ENCODE results near the gene TCFL5.

Gene TCFL5

DNA sequence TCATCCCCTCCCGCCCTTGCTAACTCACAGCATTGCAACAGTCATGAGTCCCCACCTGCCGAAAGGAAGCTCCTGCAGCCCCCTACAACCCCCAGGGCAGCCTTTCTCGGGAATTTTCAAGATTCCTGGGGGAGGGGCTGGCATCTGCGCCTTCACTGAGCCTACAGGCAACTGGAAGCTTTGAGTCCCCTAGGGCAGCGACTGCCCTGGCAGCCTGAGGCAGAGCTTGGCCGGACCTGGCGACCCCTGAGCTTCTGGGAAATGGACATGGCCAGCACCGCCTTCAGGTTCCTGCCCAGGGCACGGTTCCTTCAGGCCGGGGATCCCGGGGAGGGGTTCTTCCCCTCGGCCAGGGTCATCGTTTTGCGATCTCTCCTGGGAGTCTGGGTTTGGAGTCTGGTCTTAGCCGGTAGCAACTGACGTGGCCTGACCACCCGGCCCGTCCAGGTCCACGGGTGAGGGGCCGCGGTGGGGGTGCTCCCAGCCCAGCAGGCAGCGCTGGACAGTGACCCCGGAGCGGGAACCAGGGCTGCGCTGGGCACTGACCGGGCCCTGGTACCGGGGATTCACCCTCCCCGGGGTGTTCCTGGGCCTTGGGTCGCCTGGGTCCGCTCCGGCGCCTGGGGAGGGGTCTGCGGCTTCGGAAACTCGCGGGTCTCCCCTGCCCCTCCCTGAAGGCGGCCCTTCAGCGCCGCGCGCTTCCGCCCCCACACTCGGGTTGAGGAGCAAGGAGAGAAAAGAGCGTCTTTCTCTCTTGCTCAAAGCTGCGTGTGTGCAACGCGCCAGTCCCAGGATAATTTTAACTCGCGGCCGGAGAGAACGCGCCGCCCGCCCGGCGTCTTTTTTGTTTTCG is 45.4 kb downstream of the TCFL5 start:
- peaks cover 27% of the 10 kb centered on the region for H3K36me3 ChIP-seq (ENCODE audit: insufficient read depth, low read length)
- H3K4me2 ChIP-seq (ENCODE audit: insufficient read depth, low read length) = no peak overlapping the region
- TF ChIP-seq, protein P1, sequence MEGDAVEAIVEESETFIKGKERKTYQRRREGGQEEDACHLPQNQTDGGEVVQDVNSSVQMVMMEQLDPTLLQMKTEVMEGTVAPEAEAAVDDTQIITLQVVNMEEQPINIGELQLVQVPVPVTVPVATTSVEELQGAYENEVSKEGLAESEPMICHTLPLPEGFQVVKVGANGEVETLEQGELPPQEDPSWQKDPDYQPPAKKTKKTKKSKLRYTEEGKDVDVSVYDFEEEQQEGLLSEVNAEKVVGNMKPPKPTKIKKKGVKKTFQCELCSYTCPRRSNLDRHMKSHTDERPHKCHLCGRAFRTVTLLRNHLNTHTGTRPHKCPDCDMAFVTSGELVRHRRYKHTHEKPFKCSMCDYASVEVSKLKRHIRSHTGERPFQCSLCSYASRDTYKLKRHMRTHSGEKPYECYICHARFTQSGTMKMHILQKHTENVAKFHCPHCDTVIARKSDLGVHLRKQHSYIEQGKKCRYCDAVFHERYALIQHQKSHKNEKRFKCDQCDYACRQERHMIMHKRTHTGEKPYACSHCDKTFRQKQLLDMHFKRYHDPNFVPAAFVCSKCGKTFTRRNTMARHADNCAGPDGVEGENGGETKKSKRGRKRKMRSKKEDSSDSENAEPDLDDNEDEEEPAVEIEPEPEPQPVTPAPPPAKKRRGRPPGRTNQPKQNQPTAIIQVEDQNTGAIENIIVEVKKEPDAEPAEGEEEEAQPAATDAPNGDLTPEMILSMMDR (IDR thresholded peaks at IDR 0.05; ENCODE audit: borderline replicate concordance, extremely low read depth, low read length, poor library complexity, severe bottlenecking) = no peak
- no peak for TF ChIP-seq EZH2 (IDR thresholded peaks at IDR 0.05; ENCODE audit: borderline replicate concordance, low read depth, low read length, severe bottlenecking)
- no peak overlapping the region for H2AFZ ChIP-seq (ENCODE audit: low read depth, low read length)
- DNase-seq = no peak
- no peaks in the 10 kb centered on the region for H3K79me2 ChIP-seq (ENCODE audit: insufficient read depth, low read length)
- ATAC-seq (ENCODE audit: insufficient read depth, low read depth) = no peak
- H3K4me1 ChIP-seq (ENCODE audit: insufficient read depth, low read length) = no peaks in the 10 kb centered on the region
- H3K27me3 ChIP-seq (ENCODE audit: insufficient read depth, low read length, poor library complexity) = no peaks in the 10 kb centered on the region
- no peak overlapping the region for H3K27ac ChIP-seq (ENCODE audit: low read length)
- H3K4me3 ChIP-seq (ENCODE audit: low read depth in 1 of 2, low read length in 2 of 2) = no peak overlapping the region
- peaks cover 53% of the 10 kb centered on the region for H4K20me1 ChIP-seq (ENCODE audit: insufficient read depth, low read length)
- H3K9me3 ChIP-seq (ENCODE audit: insufficient read depth, low read length, severe bottlenecking) = no peaks in the 10 kb centered on the region
- H3K9ac ChIP-seq (ENCODE audit: low read depth, low read length) = no peak overlapping the region

DNA sequence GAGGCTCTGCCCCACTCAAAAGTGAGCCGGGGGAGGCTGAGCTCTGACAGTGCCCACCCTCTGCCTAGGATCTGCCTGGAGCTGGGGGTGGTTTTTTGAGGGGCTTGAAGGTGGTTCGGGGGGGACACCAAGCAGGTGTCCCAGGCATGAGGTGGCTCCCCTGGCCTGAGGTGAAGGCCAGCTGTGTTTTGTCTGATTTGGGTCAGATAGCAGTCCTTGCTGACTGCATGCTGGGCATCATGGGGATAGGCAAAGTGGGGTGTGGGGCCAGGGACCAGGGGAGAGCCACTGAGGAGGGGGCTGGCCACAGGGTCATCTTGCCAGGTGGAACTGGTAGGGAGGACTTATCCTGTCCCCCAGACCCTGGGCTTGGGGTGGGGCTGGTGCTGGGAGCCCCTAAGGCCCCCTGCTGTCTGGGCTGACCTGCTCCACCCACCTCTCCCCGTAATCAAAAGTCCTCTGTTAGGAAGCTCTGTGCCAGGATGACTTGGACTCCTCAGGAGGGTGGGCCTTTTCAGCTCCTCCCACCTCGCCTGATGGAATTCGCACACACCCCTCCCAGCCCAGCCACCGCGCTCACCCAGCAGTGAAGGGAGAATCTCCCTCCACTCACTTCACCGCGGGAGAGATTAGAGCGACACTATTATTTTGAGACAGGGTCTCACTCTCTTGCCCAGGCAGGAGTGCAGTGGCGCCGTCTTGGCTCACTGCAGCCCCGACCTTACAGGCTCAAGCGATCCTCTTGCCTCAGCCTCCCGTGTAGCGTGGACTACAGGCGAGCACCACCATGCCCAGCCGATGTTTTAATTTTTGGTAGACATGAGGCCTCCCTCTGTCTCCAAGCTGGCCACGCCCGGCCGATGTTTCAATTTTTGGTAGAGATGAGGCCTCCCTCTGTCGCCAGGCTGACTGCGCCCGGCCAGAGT is 46.3 kb downstream of the TCFL5 start:
- no peak overlapping the region for H3K4me3 ChIP-seq (ENCODE audit: low read depth in 1 of 2, low read length in 2 of 2)
- H3K27ac ChIP-seq (ENCODE audit: low read length) = no peak overlapping the region
- no peak overlapping the region for H2AFZ ChIP-seq (ENCODE audit: low read depth, low read length)
- no peak overlapping the region for H3K9ac ChIP-seq (ENCODE audit: low read depth, low read length)
- H3K79me2 ChIP-seq (ENCODE audit: insufficient read depth, low read length) = no peaks in the 10 kb centered on the region
- DNase-seq = no peak
- H3K4me1 ChIP-seq (ENCODE audit: insufficient read depth, low read length) = no peaks in the 10 kb centered on the region
- TF ChIP-seq, protein P1 (IDR thresholded peaks at IDR 0.05; ENCODE audit: borderline replicate concordance, extremely low read depth, low read length, poor library complexity, severe bottlenecking) = no peak
- TF ChIP-seq EZH2 (IDR thresholded peaks at IDR 0.05; ENCODE audit: borderline replicate concordance, low read depth, low read length, severe bottlenecking) = no peak
- ATAC-seq (ENCODE audit: insufficient read depth, low read depth) = peak; percentile 40; the same call in 2 of the 3 replicates
- peaks cover 55% of the 10 kb centered on the region for H4K20me1 ChIP-seq (ENCODE audit: insufficient read depth, low read length)
- H3K27me3 ChIP-seq (ENCODE audit: insufficient read depth, low read length, poor library complexity) = no peaks in the 10 kb centered on the region
- no peak overlapping the region for H3K4me2 ChIP-seq (ENCODE audit: insufficient read depth, low read length)
- H3K9me3 ChIP-seq (ENCODE audit: insufficient read depth, low read length, severe bottlenecking) = no peaks in the 10 kb centered on the region
- peaks cover 36% of the 10 kb centered on the region for H3K36me3 ChIP-seq (ENCODE audit: insufficient read depth, low read length)

DNA sequence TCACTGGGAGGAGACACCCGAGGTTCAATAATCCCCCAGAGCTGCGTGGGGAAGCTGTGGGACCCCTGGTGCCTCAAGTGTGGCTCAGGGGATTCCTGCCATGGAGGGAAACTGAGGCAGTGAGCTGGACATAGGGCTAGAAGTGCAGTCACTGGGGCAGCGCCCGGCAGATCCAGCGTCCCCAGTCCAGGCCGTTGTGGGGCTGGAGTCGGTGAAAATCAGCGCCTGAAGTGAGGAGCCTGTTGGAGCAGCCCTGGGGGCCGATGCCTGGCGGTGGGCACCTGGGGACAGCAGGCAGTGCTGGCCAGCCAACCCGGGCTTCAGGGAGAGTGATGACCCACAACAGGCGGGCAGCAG is 46.9 kb downstream of the TCFL5 start:
- ATAC-seq (ENCODE audit: insufficient read depth, low read depth) = peak; percentile 8; the same call in 1 of the 3 replicates
- no peak overlapping the region for H3K9ac ChIP-seq (ENCODE audit: low read depth, low read length)
- no peaks in the 10 kb centered on the region for H3K9me3 ChIP-seq (ENCODE audit: insufficient read depth, low read length, severe bottlenecking)
- peaks cover 57% of the 10 kb centered on the region for H4K20me1 ChIP-seq (ENCODE audit: insufficient read depth, low read length)
- H3K4me3 ChIP-seq (ENCODE audit: low read depth in 1 of 2, low read length in 2 of 2) = no peak overlapping the region
- H3K27ac ChIP-seq (ENCODE audit: low read length) = no peak overlapping the region
- no peak for TF ChIP-seq EZH2 (IDR thresholded peaks at IDR 0.05; ENCODE audit: borderline replicate concordance, low read depth, low read length, severe bottlenecking)
- peaks cover 43% of the 10 kb centered on the region for H3K36me3 ChIP-seq (ENCODE audit: insufficient read depth, low read length)
- H3K27me3 ChIP-seq (ENCODE audit: insufficient read depth, low read length, poor library complexity) = no peaks in the 10 kb centered on the region
- H2AFZ ChIP-seq (ENCODE audit: low read depth, low read length) = no peak overlapping the region
- no peaks in the 10 kb centered on the region for H3K4me1 ChIP-seq (ENCODE audit: insufficient read depth, low read length)
- no peak overlapping the region for H3K4me2 ChIP-seq (ENCODE audit: insufficient read depth, low read length)
- no peaks in the 10 kb centered on the region for H3K79me2 ChIP-seq (ENCODE audit: insufficient read depth, low read length)
- DNase-seq = no peak

Measured in DND-41 (cell line).